ENCODE data around the gene UBE2Q1.
A peak's percentile ranks its signal among the peaks of the same experiment; 100 is the strongest.
"Not testable (repeated sequence)": the region's sequence is repeated elsewhere in the genome, so short reads cannot be mapped to it uniquely, and the experiment has no call there.

The UBE2Q1 gene

GRCh38 chr1:154536570-154536969 is 21.9 kb downstream of the UBE2Q1 start:
- H3K4me3 ChIP-seq (ENCODE audit: low read depth, low read length), result no peak overlapping the region
- no peak overlapping the region for H3K27ac ChIP-seq
- in situ Hi-C loops (cut with HindIII; ENCODE audit: low pct_ligation_motif_present, low sequenced_read_pairs), result no loop called here
- no peak for DNase-seq
- H3K36me3 ChIP-seq (replicated peaks), result no peaks in the 10 kb centered on the region
- H3K27me3 ChIP-seq (replicated peaks), result peaks cover 7% of the 10 kb centered on the region
- TF ChIP-seq CTCF (IDR thresholded peaks at IDR 0.05; ENCODE audit: low read depth, low read length, missing control alignments), result no peak

- TF ChIP-seq CTCF (IDR thresholded peaks at IDR 0.05; ENCODE audit: low read depth, low read length, missing control alignments), result peak; percentile 64
- Histone ChIP-seq H3K27ac (no peak overlapping the region), H3K27me3 (replicated peaks) (no peaks in the 10 kb centered on the region), H3K36me3 (replicated peaks) (no peaks in the 10 kb centered on the region), H3K4me3 (ENCODE audit: low read depth, low read length) (no peak overlapping the region)
- no peak for DNase-seq
- in situ Hi-C loops (cut with HindIII; ENCODE audit: low pct_ligation_motif_present, low sequenced_read_pairs), result no loop called here
These were observed 24.3 kb downstream of the UBE2Q1 start for GRCh38 chr1:154533952-154534844.

- H3K27me3 ChIP-seq (replicated peaks); H3K4me3 ChIP-seq (ENCODE audit: low read depth, low read length); H3K27ac ChIP-seq; DNase-seq; H3K36me3 ChIP-seq (replicated peaks); in situ Hi-C loops (cut with HindIII; ENCODE audit: low pct_ligation_motif_present, low sequenced_read_pairs): not testable (repeated sequence)
These were observed 26.5 kb downstream of the UBE2Q1 start for GRCh38 chr1:154531950-154532349.

- Histone ChIP-seq H3K4me3 (ENCODE audit: low read depth, low read length) (no peak overlapping the region), H3K27me3 (replicated peaks) (no peaks in the 10 kb centered on the region), H3K36me3 (replicated peaks) (no peaks in the 10 kb centered on the region), H3K27ac (no peak overlapping the region)
- TF ChIP-seq CTCF (IDR thresholded peaks at IDR 0.05; ENCODE audit: low read depth, low read length, missing control alignments), result no peak
- DNase-seq, result no peak
- in situ Hi-C loops (cut with HindIII; ENCODE audit: low pct_ligation_motif_present, low sequenced_read_pairs), result no loop called here
These were observed 29.2 kb downstream of the UBE2Q1 start for GRCh38 chr1:154529308-154529707.

GRCh38 chr1:154527192-154527591 is 31.3 kb downstream of the UBE2Q1 start:
- no peaks in the 10 kb centered on the region for H3K36me3 ChIP-seq (replicated peaks)
- no peak overlapping the region for H3K4me3 ChIP-seq (ENCODE audit: low read depth, low read length)
- peaks cover 3% of the 10 kb centered on the region for H3K27me3 ChIP-seq (replicated peaks)
- H3K27ac ChIP-seq, result no peak overlapping the region
- no peak for TF ChIP-seq CTCF (IDR thresholded peaks at IDR 0.05; ENCODE audit: low read depth, low read length, missing control alignments)
- DNase-seq, result no peak
- in situ Hi-C loops (cut with HindIII; ENCODE audit: low pct_ligation_motif_present, low sequenced_read_pairs), result no loop called here

- H3K27ac ChIP-seq, result no peak overlapping the region
- no peak for DNase-seq
- no peak for TF ChIP-seq CTCF (IDR thresholded peaks at IDR 0.05; ENCODE audit: low read depth, low read length, missing control alignments)
- no peak overlapping the region for H3K4me3 ChIP-seq (ENCODE audit: low read depth, low read length)
- in situ Hi-C loops (cut with HindIII; ENCODE audit: low pct_ligation_motif_present, low sequenced_read_pairs), result no loop called here
- H3K36me3 ChIP-seq (replicated peaks), result no peaks in the 10 kb centered on the region
- H3K27me3 ChIP-seq (replicated peaks), result peaks cover 11% of the 10 kb centered on the region
These were observed 33.6 kb downstream of the UBE2Q1 start for GRCh38 chr1:154524881-154525280.

Measured in brain microvascular endothelial cell (primary cell).